KMS-11 (cell line): ENCODE data around the gene RASSF4.

Experiments used
- H2AFZ ChIP-seq: fragments of 200-600 bp; sonication (generic); 2 replicates; pipeline ENCODE4 v1.6.1; 2016; ENCODE audit warnings: antibody characterized with exemption, mixed run types, low read depth
- H3K27ac ChIP-seq: fragments of 200-600 bp; sonication (generic); 2 replicates; pipeline ENCODE4 v1.6.1; 2016; ENCODE audit warnings: mild to moderate bottlenecking, mixed run types
- H3K27me3 ChIP-seq: fragments of 200-600 bp; sonication (generic); 2 replicates; pipeline ENCODE4 v1.6.1; 2017; ENCODE audit warnings: mild to moderate bottlenecking, low read depth, mixed run types, moderate library complexity; ENCODE audit not compliant: insufficient read depth
- H3K36me3 ChIP-seq: fragments of 200-600 bp; sonication (generic); 2 replicates; pipeline ENCODE4 v1.6.1; 2017; ENCODE audit warnings: mild to moderate bottlenecking, mixed run types; ENCODE audit not compliant: insufficient read depth
- H3K4me1 ChIP-seq: fragments of 200-600 bp; sonication (generic); 2 replicates; pipeline ENCODE4 v1.6.1; 2016; ENCODE audit warnings: mild to moderate bottlenecking, low read depth, mixed run types; ENCODE audit not compliant: poor library complexity, severe bottlenecking
- H3K4me2 ChIP-seq: fragments of 200-600 bp; sonication (generic); 2 replicates; pipeline ENCODE4 v1.7.0; 2016; ENCODE audit warnings: mild to moderate bottlenecking, mixed run types
- H3K4me3 ChIP-seq: fragments of 200-600 bp; sonication (generic); IDR thresholded peaks from 2 replicates; pipeline ENCODE4 v1.6.1; 2017; ENCODE audit warnings: low read depth, low read length, mixed read lengths; ENCODE audit not compliant: insufficient read depth
- H3K79me2 ChIP-seq: fragments of 200-600 bp; sonication (generic); 2 replicates; pipeline ENCODE4 v1.6.1; 2016; ENCODE audit warnings: low read depth, mixed run types; ENCODE audit not compliant: insufficient read depth
- H3K9ac ChIP-seq: fragments of 200-600 bp; sonication (generic); 2 replicates; pipeline ENCODE4 v1.6.1; 2016; ENCODE audit warnings: mild to moderate bottlenecking, mixed run types
- H4K20me1 ChIP-seq: fragments of 200-600 bp; sonication (generic); 2 replicates; pipeline ENCODE4 v1.6.1; 2016; ENCODE audit warnings: mild to moderate bottlenecking, mixed run types; ENCODE audit not compliant: insufficient read depth
- TF ChIP-seq, protein P1 (sequence below): fragments of 200-600 bp; sonication (generic); conservative IDR thresholded peaks from 2 replicates; pipeline ENCODE4 v1.6.1; 2017; ENCODE audit warnings: low read depth, mild to moderate bottlenecking, antibody characterized with exemption, low read length, moderate library complexity, mixed read lengths

The RASSF4 gene

DNA sequence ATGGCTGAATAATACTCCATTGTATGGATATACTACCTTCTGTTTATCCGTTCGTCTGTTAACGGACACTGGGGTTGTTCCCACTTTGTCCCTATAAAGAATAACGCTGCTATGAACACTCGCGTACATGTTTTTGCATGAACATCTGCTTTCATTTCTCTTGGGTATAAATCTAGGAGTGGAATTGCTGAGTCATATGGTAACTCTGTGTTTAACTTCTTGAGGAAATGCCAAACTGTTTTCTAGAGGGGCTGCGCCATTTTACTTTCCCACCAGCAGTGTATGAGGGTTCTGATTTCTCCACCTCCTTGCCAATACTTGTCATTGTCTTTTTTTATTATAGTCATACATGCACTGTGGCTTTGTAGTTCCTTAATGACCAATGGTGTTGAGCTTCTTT is 20.6 kb upstream of the RASSF4 start:
- Histone ChIP-seq H3K4me2 (no peak overlapping the region), H2AFZ (no peak overlapping the region), H3K27me3 (no peaks in the 10 kb centered on the region), H3K36me3 (no peaks in the 10 kb centered on the region), H4K20me1 (no peaks in the 10 kb centered on the region), H3K4me1 (peaks cover 25% of the 10 kb centered on the region), H3K27ac (no peak overlapping the region), H3K9ac (no peak overlapping the region), H3K79me2 (no peaks in the 10 kb centered on the region), H3K4me3 (no peak overlapping the region)
- TF ChIP-seq, protein P1, sequence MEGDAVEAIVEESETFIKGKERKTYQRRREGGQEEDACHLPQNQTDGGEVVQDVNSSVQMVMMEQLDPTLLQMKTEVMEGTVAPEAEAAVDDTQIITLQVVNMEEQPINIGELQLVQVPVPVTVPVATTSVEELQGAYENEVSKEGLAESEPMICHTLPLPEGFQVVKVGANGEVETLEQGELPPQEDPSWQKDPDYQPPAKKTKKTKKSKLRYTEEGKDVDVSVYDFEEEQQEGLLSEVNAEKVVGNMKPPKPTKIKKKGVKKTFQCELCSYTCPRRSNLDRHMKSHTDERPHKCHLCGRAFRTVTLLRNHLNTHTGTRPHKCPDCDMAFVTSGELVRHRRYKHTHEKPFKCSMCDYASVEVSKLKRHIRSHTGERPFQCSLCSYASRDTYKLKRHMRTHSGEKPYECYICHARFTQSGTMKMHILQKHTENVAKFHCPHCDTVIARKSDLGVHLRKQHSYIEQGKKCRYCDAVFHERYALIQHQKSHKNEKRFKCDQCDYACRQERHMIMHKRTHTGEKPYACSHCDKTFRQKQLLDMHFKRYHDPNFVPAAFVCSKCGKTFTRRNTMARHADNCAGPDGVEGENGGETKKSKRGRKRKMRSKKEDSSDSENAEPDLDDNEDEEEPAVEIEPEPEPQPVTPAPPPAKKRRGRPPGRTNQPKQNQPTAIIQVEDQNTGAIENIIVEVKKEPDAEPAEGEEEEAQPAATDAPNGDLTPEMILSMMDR, result no peak

DNA sequence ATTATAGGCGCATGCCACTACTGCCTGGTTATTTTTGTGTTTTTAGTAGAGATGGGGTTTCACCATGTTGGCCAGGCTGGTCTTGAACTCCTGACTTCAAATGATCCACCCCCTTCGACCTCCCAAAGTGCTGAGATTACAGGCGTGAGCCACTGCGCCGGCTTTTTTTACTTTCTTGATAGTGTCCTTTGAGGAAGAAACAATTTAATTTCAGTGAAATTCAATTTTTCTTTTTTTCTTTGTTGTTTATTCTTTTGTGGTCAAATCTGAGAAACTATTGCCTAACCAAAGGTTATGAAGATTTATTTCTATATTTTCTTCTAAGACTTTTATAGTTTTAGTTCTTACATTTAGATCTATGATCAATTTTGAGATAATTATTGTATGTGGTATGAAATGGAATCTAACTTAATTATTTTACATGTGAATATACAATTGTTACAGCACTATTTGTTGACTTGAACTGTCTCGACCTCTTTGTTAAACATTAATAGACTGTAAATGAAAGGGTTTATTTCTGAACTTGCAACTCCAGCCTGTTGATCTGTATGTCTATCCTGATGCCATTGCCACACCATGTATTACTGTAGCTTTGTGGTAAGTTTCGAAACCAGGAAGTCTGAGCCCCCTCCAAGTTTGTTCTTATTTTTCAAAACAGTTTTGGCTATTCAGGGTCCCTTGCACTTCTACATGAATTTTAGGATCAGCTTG is 19.8 kb upstream of the RASSF4 start:
- Histone ChIP-seq H3K9ac (no peak overlapping the region), H3K27ac (no peak overlapping the region), H3K4me1 (peaks cover 27% of the 10 kb centered on the region), H3K4me2 (no peak overlapping the region), H2AFZ (no peak overlapping the region), H3K36me3 (no peaks in the 10 kb centered on the region), H3K4me3 (no peak overlapping the region), H3K27me3 (no peaks in the 10 kb centered on the region), H3K79me2 (no peaks in the 10 kb centered on the region), H4K20me1 (no peaks in the 10 kb centered on the region)
- TF ChIP-seq, protein P1, result no peak

DNA sequence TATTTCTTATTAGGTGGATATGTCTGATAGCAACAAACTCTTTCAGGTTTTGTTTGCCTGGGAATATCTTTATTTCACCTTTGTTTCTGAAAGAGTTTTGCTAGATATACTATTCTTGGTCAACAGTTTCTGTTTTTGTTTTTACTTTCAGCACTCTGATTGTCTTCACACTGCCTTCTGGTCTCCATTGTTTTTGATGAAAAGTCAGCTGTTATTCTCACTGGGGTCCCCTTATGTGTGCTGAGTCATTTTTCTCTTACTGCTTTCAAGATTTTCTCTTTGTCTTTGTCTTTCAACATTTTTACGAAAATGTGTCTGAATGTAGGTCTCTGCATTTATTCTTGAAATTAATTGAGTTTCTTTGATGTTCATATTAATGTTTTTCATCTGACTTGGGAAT is 15.2 kb upstream of the RASSF4 start:
- Histone ChIP-seq H3K4me2 (no peak overlapping the region), H3K4me3 (no peak overlapping the region), H2AFZ (no peak overlapping the region), H3K27ac (no peak overlapping the region; the same call in 1 of the 2 replicates), H3K9ac (no peak overlapping the region), H3K4me1 (peaks cover 15% of the 10 kb centered on the region), H3K27me3 (no peaks in the 10 kb centered on the region), H3K36me3 (no peaks in the 10 kb centered on the region), H3K79me2 (no peaks in the 10 kb centered on the region), H4K20me1 (no peaks in the 10 kb centered on the region)
- TF ChIP-seq, protein P1, result no peak

DNA sequence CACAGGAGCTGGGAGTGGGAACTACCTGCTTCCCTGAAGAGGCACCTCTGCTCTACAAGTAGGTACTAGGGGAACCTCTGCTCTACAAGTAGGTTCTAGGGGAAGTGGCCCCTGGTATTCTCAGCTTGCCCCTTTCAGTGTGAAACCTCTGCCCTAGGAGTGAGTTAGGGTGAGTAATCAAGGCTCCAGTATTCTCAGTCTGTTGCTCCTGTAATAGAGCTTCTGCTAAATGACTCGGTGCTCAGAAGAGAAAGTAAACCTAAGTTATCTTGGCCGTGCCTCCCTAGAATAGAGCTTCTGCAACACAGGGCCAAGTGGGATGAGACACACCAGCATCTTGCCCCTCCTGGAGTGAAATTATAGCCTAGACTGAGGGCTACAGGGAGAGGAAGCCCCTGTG is 13.4 kb upstream of the RASSF4 start:
- Histone ChIP-seq H3K27ac (no peak overlapping the region), H3K4me3 (no peak overlapping the region)

More for the DNA sequence above, 13.4 kb upstream of the RASSF4 start:
- H3K4me2 ChIP-seq, result no peak overlapping the region
- H3K9ac ChIP-seq, result no peak overlapping the region
- H3K4me1 ChIP-seq, result peaks cover 11% of the 10 kb centered on the region
- no peaks in the 10 kb centered on the region for H3K79me2 ChIP-seq
- H2AFZ ChIP-seq, result no peak overlapping the region
- no peaks in the 10 kb centered on the region for H4K20me1 ChIP-seq
- TF ChIP-seq, protein P1, result no peak
- no peaks in the 10 kb centered on the region for H3K27me3 ChIP-seq
- H3K36me3 ChIP-seq, result no peaks in the 10 kb centered on the region
